ENCODE measurements around the gene PIM3. TPM values are rescaled to one million over a fixed set of nuclear protein-coding genes. Genes with fewer than 3 reads are reported as not detected.

PIM3 gene
- total RNA-seq, 4 donors from 2014 or later: 31.7 to 106 (median 53.6) TPM

- Histone ChIP-seq H3K36me3 (no peaks in the 10 kb centered on the region), H3K9me3 (no peaks in the 10 kb centered on the region), H3K27ac (no peak overlapping the region), H3K27me3 (peaks cover 0 to 6% of the 10 kb centered on the region in 2 donors), H3K4me1 (no peaks in the 10 kb centered on the region), H3K4me3 (no peak overlapping the region)
- intact Hi-C loops (cut with DNase I; ENCODE audit: low total_unique reads): no loop called here
- TF ChIP-seq POLR2A (IDR thresholded peaks at IDR 0.05): no peak
- TF ChIP-seq CTCF (IDR thresholded peaks at IDR 0.05): no peak
- DNase-seq: no peak
Measured at GRCh38 chr22:49999946-50000586, 39.5 kb downstream of the PIM3 start.

- Histone ChIP-seq H3K27ac (no peak overlapping the region), H3K4me3 (no peak overlapping the region), H3K27me3 (peaks cover 0 to 6% of the 10 kb centered on the region in 2 donors), H3K4me1 (no peaks in the 10 kb centered on the region), H3K9me3 (no peaks in the 10 kb centered on the region), H3K36me3 (no peaks in the 10 kb centered on the region)
- intact Hi-C loops (cut with DNase I; ENCODE audit: low total_unique reads): no loop called here
- no peak for DNase-seq
- TF ChIP-seq CTCF (IDR thresholded peaks at IDR 0.05) (no peak), POLR2A (IDR thresholded peaks at IDR 0.05) (no peak)
Measured at GRCh38 chr22:50000587-50001387, 40.2 kb downstream of the PIM3 start.

GRCh38 chr22:50001388-50002231 is 41.0 kb downstream of the PIM3 start:
- Histone ChIP-seq H3K27ac (no peak overlapping the region), H3K27me3 (peaks cover 0 to 6% of the 10 kb centered on the region in 2 donors), H3K36me3 (no peaks in the 10 kb centered on the region), H3K9me3 (no peaks in the 10 kb centered on the region), H3K4me1 (no peaks in the 10 kb centered on the region), H3K4me3 (no peak overlapping the region)
- intact Hi-C loops (cut with DNase I; ENCODE audit: low total_unique reads): no loop called here
- TF ChIP-seq POLR2A (IDR thresholded peaks at IDR 0.05): no peak
- no peak for TF ChIP-seq CTCF (IDR thresholded peaks at IDR 0.05)
- DNase-seq: no peak

- Histone ChIP-seq H3K9me3 (no peaks in the 10 kb centered on the region), H3K27me3 (peaks cover 0 to 6% of the 10 kb centered on the region in 2 donors), H3K36me3 (no peaks in the 10 kb centered on the region), H3K4me1 (no peaks in the 10 kb centered on the region), H3K27ac (no peak overlapping the region), H3K4me3 (no peak overlapping the region)
- intact Hi-C loops (cut with DNase I; ENCODE audit: low total_unique reads): no loop called here
- TF ChIP-seq POLR2A (IDR thresholded peaks at IDR 0.05): no peak
- no peak for TF ChIP-seq CTCF (IDR thresholded peaks at IDR 0.05)
- DNase-seq: no peak
Measured at GRCh38 chr22:50002791-50003190, 42.2 kb downstream of the PIM3 start.

Measured in uterus (tissue), 4 donors.